Activated CD8-positive, alpha-beta memory T cell treated with anti-CD3 and anti-CD28 coated beads, Interleukin-2, amount 50 U/mL, for 48 hours (primary cell): ENCODE results near the gene RAB15.

ENCODE experiments used
- DNase-seq: peaks from one replicate; pipeline ENCODE4 v3.0.0-alpha.2; 2020

Gene RAB15

GRCh38 chr14:64954491-64955240 is 17.5 kb downstream of the RAB15 start:
- DNase-seq: no peak

- no peak for DNase-seq
Measured at GRCh38 chr14:64953661-64954060, 18.5 kb downstream of the RAB15 start.

GRCh38 chr14:64953310-64953654 is 18.9 kb downstream of the RAB15 start:
- DNase-seq: no peak

- DNase-seq: no peak
Measured at GRCh38 chr14:64952598-64953309, 19.4 kb downstream of the RAB15 start.

- DNase-seq: no peak
Measured at GRCh38 chr14:64951724-64952123, 20.4 kb downstream of the RAB15 start.

GRCh38 chr14:64951291-64951690 is 20.8 kb downstream of the RAB15 start:
- no peak for DNase-seq

- DNase-seq: no peak
Measured at GRCh38 chr14:64950889-64951288, 21.2 kb downstream of the RAB15 start.

- DNase-seq: no peak
Measured at GRCh38 chr14:64948612-64949210, 23.4 kb downstream of the RAB15 start.

- DNase-seq: no peak
Measured at GRCh38 chr14:64947710-64948611, 24.2 kb downstream of the RAB15 start.

- no peak for DNase-seq
Measured at GRCh38 chr14:64946310-64947045, 25.7 kb downstream of the RAB15 start.

GRCh38 chr14:64945431-64946178 is 26.5 kb downstream of the RAB15 start:
- DNase-seq: no peak

- DNase-seq: no peak
Measured at GRCh38 chr14:64944861-64945260, 27.3 kb downstream of the RAB15 start.

- DNase-seq: no peak
Measured at GRCh38 chr14:64944041-64944440, 28.1 kb downstream of the RAB15 start.

GRCh38 chr14:64943556-64943955 is 28.6 kb downstream of the RAB15 start:
- DNase-seq: no peak

GRCh38 chr14:64942531-64943111 is 29.5 kb downstream of the RAB15 start, which contains the start of gene GPX2:
Gene GPX2, minus strand, starts transcription at chr14:64942745. Its CDS starts 19 bp downstream, at chr14:64942726.
- no peak for DNase-seq

GRCh38 chr14:64940336-64940910 is 31.7 kb downstream of the RAB15 start:
- no peak for DNase-seq

- DNase-seq: no peak
Measured at GRCh38 chr14:64939817-64940190, 32.3 kb downstream of the RAB15 start.

GRCh38 chr14:64938972-64939816 is 32.9 kb downstream of the RAB15 start:
- no peak for DNase-seq

GRCh38 chr14:64937821-64938193 is 34.3 kb downstream of the RAB15 start:
- DNase-seq: no peak
